MM.1S (cell line): ENCODE measurements around the gene DYNC1H1.

Source experiments
- CTCF ChIP-seq: fragments of 300-600 bp; sonication (generic); IDR thresholded peaks from 2 replicates; pipeline ENCODE4 v1.5.1; 2016; ENCODE audit warnings: antibody characterized with exemption, low read length, mixed read lengths
- EZH2phosphoT487 ChIP-seq: fragments of 300-600 bp; sonication (generic); IDR thresholded peaks from 2 replicates; pipeline ENCODE4 v1.6.1; 2018; ENCODE audit warnings: antibody characterized with exemption, low read length

- no peak for TF ChIP-seq EZH2phosphoT487
- no peak for TF ChIP-seq CTCF
These were observed 2.4 kb upstream of the DYNC1H1 start for GRCh38 chr14:101961746-101962502.
